VCaP (cell line): ENCODE data around the gene TMEM217.
"Not testable (repeated sequence)": the region's sequence is repeated elsewhere in the genome, so short reads cannot be mapped to it uniquely, and the experiment has no call there.

Experiments
- H3K27ac ChIP-seq: fragments of 450-650 bp; 2 replicates; pipeline ENCODE4 v1.5.1; 2017
- CTCF ChIP-seq: fragments of 450-650 bp; conservative IDR thresholded peaks from 2 replicates; pipeline ENCODE4 v1.5.1; 2017; ENCODE audit warnings: mild to moderate bottlenecking, moderate library complexity

TMEM217 gene

GRCh38 chr6:37202788-37203491 lies 55.0 kb downstream of the TMEM217 start:
- no peak overlapping the region for H3K27ac ChIP-seq
- no peak for TF ChIP-seq CTCF

GRCh38 chr6:37201726-37202125 lies 56.2 kb downstream of the TMEM217 start:
- no peak overlapping the region for H3K27ac ChIP-seq

GRCh38 chr6:37200085-37200484 lies 57.9 kb downstream of the TMEM217 start:
- TF ChIP-seq CTCF = no peak

More at GRCh38 chr6:37201726-37202125, 56.2 kb downstream of the TMEM217 start:
- TF ChIP-seq CTCF = no peak

GRCh38 chr6:37196451-37196850 lies 61.5 kb downstream of the TMEM217 start:
- H3K27ac ChIP-seq = not testable (repeated sequence)

More at GRCh38 chr6:37200085-37200484, 57.9 kb downstream of the TMEM217 start:
- H3K27ac ChIP-seq = no peak overlapping the region

- not testable (repeated sequence) for H3K27ac ChIP-seq
Observed at GRCh38 chr6:37194886-37195285, 63.1 kb downstream of the TMEM217 start.

GRCh38 chr6:37192666-37193065 lies 65.3 kb downstream of the TMEM217 start:
- TF ChIP-seq CTCF = no peak
- H3K27ac ChIP-seq = peak overlapping the region; percentile 95

GRCh38 chr6:37190159-37190535 lies 67.8 kb downstream of the TMEM217 start:
- TF ChIP-seq CTCF = no peak
- peak overlapping the region; percentile 95 for H3K27ac ChIP-seq

GRCh38 chr6:37188962-37189510 lies 68.9 kb downstream of the TMEM217 start:
- no peak for TF ChIP-seq CTCF
- H3K27ac ChIP-seq = no peak overlapping the region
